Uterus (tissue), 4 donors: ENCODE measurements around the gene UBL5. TPM values are rescaled to one million over a fixed set of nuclear protein-coding genes. Genes with fewer than 3 reads are reported as not detected.

Source experiments
- DNase-seq, 2 donors: peaks; one replicate each; pipeline ENCODE4 v3.0.0-alpha.2; 2019 to 2020
- H3K27ac ChIP-seq, 2 donors: fragments of 200-600 bp; sonication (generic); 1 replicate in 1 of 2; 2 replicates in 1 of 2; pipeline ENCODE4 v1.5.1; 2016 to 2018
- H3K27me3 ChIP-seq, 2 donors: fragments of 200-600 bp; sonication (generic); one replicate each; pipeline ENCODE4 v1.5.1; 2018 to 2019; ENCODE audit warnings: control low read depth in 1 of 2
- H3K36me3 ChIP-seq, 2 donors: fragments of 200-600 bp; sonication (generic); one replicate each; pipeline ENCODE4 v1.5.1; 2019; ENCODE audit warnings: control low read depth in 1 of 2
- H3K4me1 ChIP-seq, 2 donors: fragments of 200-600 bp; sonication (generic); one replicate each; pipeline ENCODE4 v1.5.1; 2018 to 2019; ENCODE audit warnings: control low read depth in 1 of 2
- H3K4me3 ChIP-seq, 2 donors: fragments of 200-600 bp; sonication (generic); 1 replicate in 1 of 2; 2 replicates in 1 of 2; pipeline ENCODE4 v1.5.1; 2018 to 2019; ENCODE audit warnings: mild to moderate bottlenecking in 1 of 2
- H3K9me3 ChIP-seq, 2 donors: fragments of 200-600 bp; sonication (generic); one replicate each; pipeline ENCODE4 v1.5.1; 2019; ENCODE audit warnings: control low read depth in 1 of 2
- CTCF ChIP-seq, 4 experiments: fragments of 200-600 bp in 2 of 4; fragments of 450-650 bp in 2 of 4; sonication (generic) in 2 of 4; IDR thresholded peaks; one replicate each; pipeline ENCODE4 v1.5.1; 2016 to 2019; ENCODE audit warnings: antibody characterized with exemption in 4 of 4, mild to moderate bottlenecking in 2 of 4, moderate library complexity in 1 of 4
- POLR2A ChIP-seq, 2 donors: fragments of 450-650 bp; IDR thresholded peaks; one replicate each; pipeline ENCODE4 v1.6.1; 2016; ENCODE audit warnings: antibody characterized with exemption in 2 of 2, mild to moderate bottlenecking in 1 of 2, moderate library complexity in 1 of 2
- intact Hi-C: fragments of 100-400 bp; cut with DNase I; formaldehyde crosslinking; loops from one replicate; pipeline ENCODE4 v1.15.1; 2023; ENCODE audit warnings: low total_unique reads
- small RNA-seq: library from RNA; depleted of rRNA; stranded (forward); fragments of <200 nt; gene quantifications from one replicate; pipeline ENCODE3, GENCODE V24; 2016
- total RNA-seq, 4 donors: library from RNA; depleted of rRNA in 3 of 4; stranded (reverse); fragments of >200 nt in 3 of 4; gene quantifications; one replicate each; pipeline versions ENCODE4 v1.1.0 to v1.2.4, GENCODE V29; 2014 to 2023
- donor health status: DM: yes; HTN: yes; CAD: no.

The UBL5 gene
- total RNA-seq, 4 donors from 2014 or later = 180 to 1,153 (median 222) TPM

- no peaks in the 10 kb centered on the region for H3K4me1 ChIP-seq
- H3K36me3 ChIP-seq = no peaks in the 10 kb centered on the region
- no peaks in the 10 kb centered on the region for H3K9me3 ChIP-seq
- H3K27me3 ChIP-seq = no peaks in the 10 kb centered on the region
- DNase-seq = no peak
- no peak for TF ChIP-seq CTCF (IDR thresholded peaks at IDR 0.05)
- no peak for TF ChIP-seq POLR2A (IDR thresholded peaks at IDR 0.05)
- no peak overlapping the region for H3K27ac ChIP-seq
- no peak overlapping the region for H3K4me3 ChIP-seq
- intact Hi-C loops = no loop called here
Measured at GRCh38 chr19:9878511-9879196, 50.9 kb downstream of the UBL5 start.

Small RNAs within 50 kb of the gene (small RNA-seq; reads per million reads assigned to genes)
- not detected for gene RF00156

Other genes starting within 250 kb of the UBL5 start
- 10 to 100 TPM; 17.4 to 76.7 (median 38.6) TPM for gene ZNF121, start 243.4 kb upstream of the UBL5 start, total RNA-seq
- 10 to 100 TPM; 17.1 to 80.0 (median 35.4) TPM for gene ZNF561, start 206.7 kb upstream of the UBL5 start, total RNA-seq
- gene ZNF562, start 152.8 kb upstream of the UBL5 start, total RNA-seq = 10 to 100 TPM; 14.4 to 85.1 (median 43.5) TPM
- 10 to 100 TPM; 15.0 to 71.0 (median 39.7) TPM for gene ZNF846, start 59.2 kb upstream of the UBL5 start, total RNA-seq
- 10 to 100 TPM in 3 of 4 donors, 1 to 10 TPM in 1; 8.2 to 25.4 (median 18.6) TPM for gene FBXL12, start 8.8 kb upstream of the UBL5 start, total RNA-seq
- 10 to 100 TPM; 36.5 to 85.3 (median 56.9) TPM for gene PIN1, start 7.4 kb downstream of the UBL5 start, total RNA-seq
- 100 to 1,000 TPM in 1 of 4 donors, 10 to 100 TPM in 1, 1 to 10 TPM in 1, not detected in 1; 4.6 to 114 (median 24.8) TPM for gene OLFM2, start 108.6 kb downstream of the UBL5 start, total RNA-seq
- gene COL5A3, start 182.6 kb downstream of the UBL5 start, total RNA-seq = 10 to 100 TPM; 12.6 to 43.3 (median 25.6) TPM
- gene RDH8, start 185.6 kb downstream of the UBL5 start, total RNA-seq = not detected